ENCODE results near the gene SWAP70.
A peak's percentile ranks its signal among the peaks of the same experiment; 100 is the strongest.

Gene SWAP70

DNA sequence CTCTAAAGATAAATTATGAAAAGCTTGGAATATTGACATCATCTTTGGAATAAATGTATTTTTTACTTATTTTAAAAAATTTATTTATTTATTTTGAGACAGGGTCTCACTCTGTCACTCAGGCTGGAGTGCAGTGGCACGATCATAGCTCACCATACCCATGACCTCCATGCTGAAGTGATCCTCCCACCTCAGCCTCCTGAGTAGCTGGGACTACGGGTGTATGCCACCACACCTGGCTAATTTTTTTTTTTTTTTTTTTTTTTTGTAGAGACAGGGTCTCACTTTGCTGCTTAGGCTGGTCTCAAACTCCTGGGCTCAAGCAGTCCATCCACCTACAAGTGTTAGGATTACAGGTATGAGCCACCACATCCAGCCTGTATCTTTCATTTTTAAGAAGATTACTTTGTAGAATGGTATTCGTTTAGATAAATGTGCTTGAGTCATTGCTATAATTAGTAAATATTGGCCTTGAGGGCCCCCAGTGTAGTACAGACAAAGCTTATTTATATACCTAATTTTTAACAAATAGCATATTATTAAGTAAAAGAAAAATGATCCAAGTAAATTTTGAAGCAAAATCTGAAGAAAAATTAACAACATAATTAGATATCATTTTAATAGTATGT is 8.5 kb downstream of the SWAP70 start:
- Histone ChIP-seq H3K36me3 (ENCODE audit: control insufficient read depth, insufficient read depth, low read length) (no peaks in the 10 kb centered on the region), H3K27me3 (ENCODE audit: control insufficient read depth, insufficient read depth, low read length) (no peaks in the 10 kb centered on the region), H3K4me3 (ENCODE audit: low read length) (no peak overlapping the region), H3K9me3 (ENCODE audit: control insufficient read depth, insufficient read depth, low read length) (no peaks in the 10 kb centered on the region), H3K4me1 (ENCODE audit: control insufficient read depth, insufficient read depth, low read length) (no peaks in the 10 kb centered on the region; the same call in 1 of the 2 replicates), H3K27ac (ENCODE audit: low read length) (no peak overlapping the region)
- DNase-seq (ENCODE audit: low read depth, low spot score) = no peak
- no CpG with 5 or more reads among the region's 3 CpGs for WGBS (ENCODE audit: insufficient coverage, insufficient read length)

DNA sequence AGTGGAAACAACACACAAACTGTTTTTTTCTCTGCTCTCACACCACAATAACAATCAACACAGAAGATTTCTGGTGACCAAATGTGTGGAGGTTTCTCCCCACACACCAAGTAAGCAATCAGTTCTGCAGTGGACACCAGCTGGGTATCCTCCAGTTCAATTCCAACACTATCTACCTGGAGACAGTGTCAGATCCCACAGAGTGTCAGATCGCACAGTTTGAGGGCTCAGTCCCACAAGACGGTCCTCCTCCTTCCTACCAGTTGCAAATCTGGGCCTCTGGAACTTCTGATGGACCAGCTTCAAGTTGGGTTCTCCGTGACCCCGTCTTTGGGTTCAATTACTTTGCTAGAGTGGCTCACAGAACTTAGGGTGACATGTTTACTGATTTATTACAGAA is 9.0 kb downstream of the SWAP70 start:
- no peaks in the 10 kb centered on the region; the same call in 1 of the 2 replicates for H3K4me1 ChIP-seq (ENCODE audit: control insufficient read depth, insufficient read depth, low read length)
- H3K9me3 ChIP-seq (ENCODE audit: control insufficient read depth, insufficient read depth, low read length) = no peaks in the 10 kb centered on the region
- no peaks in the 10 kb centered on the region for H3K27me3 ChIP-seq (ENCODE audit: control insufficient read depth, insufficient read depth, low read length)
- WGBS (ENCODE audit: insufficient coverage, insufficient read length) = no CpG with 5 or more reads among the region's 4 CpGs
- H3K36me3 ChIP-seq (ENCODE audit: control insufficient read depth, insufficient read depth, low read length) = no peaks in the 10 kb centered on the region
- no peak overlapping the region for H3K4me3 ChIP-seq (ENCODE audit: low read length)
- H3K27ac ChIP-seq (ENCODE audit: low read length) = no peak overlapping the region
- DNase-seq (ENCODE audit: low read depth, low spot score) = no peak

DNA sequence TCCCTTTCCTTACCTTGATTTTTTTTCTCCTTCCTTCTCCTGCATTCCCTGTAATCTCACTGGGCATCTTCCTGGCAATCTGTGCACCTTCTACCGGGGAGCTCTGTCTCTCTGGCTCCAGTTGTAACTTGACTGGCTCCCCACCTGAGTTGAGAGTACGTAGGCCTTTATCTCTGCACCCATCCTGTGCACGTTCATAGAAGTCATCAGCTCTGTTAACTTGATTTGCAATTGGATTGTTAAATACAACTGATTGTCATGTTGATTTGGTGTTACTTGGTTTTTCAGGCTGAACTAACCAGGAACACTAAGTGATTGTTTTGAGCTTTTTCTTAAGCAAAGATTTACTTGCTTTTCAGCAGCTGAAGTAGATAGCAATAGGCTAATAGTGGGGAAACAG is 11.8 kb downstream of the SWAP70 start:
- Histone ChIP-seq H3K36me3 (ENCODE audit: control insufficient read depth, insufficient read depth, low read length) (no peaks in the 10 kb centered on the region), H3K9me3 (ENCODE audit: control insufficient read depth, insufficient read depth, low read length) (no peaks in the 10 kb centered on the region), H3K4me3 (ENCODE audit: low read length) (no peak overlapping the region; the same call in 1 of the 2 replicates), H3K27ac (ENCODE audit: low read length) (no peak overlapping the region), H3K27me3 (ENCODE audit: control insufficient read depth, insufficient read depth, low read length) (no peaks in the 10 kb centered on the region), H3K4me1 (ENCODE audit: control insufficient read depth, insufficient read depth, low read length) (peaks cover 3% of the 10 kb centered on the region; the same call in 1 of the 2 replicates)
- WGBS (ENCODE audit: insufficient coverage, insufficient read length) = no CpG with 5 or more reads among the region's 3 CpGs
- DNase-seq (ENCODE audit: low read depth, low spot score) = peak; percentile 48

DNA sequence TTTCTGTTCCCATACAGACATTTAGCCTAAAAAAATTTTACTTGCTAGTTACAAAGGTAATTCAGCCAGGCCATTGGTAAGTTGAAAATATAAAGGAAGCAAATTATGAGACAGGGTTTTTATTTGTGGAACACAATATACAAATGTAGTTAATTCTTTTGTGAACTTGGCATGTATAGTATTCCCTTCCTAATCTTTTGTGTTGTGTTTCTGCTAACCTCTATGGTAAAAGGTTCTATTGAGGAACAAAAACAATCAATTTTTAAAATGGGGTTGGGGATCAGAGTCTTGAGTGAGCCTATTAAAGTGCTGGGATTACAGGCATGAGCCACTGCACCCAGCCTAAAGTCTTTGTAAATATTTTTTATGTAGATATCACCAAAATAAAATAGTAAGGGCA is 14.1 kb downstream of the SWAP70 start:
- no peak overlapping the region for H3K4me3 ChIP-seq (ENCODE audit: low read length)
- no peaks in the 10 kb centered on the region for H3K9me3 ChIP-seq (ENCODE audit: control insufficient read depth, insufficient read depth, low read length)
- no peaks in the 10 kb centered on the region for H3K27me3 ChIP-seq (ENCODE audit: control insufficient read depth, insufficient read depth, low read length)
- H3K27ac ChIP-seq (ENCODE audit: low read length) = no peak overlapping the region
- peaks cover 7% of the 10 kb centered on the region; the same call in 1 of the 2 replicates for H3K4me1 ChIP-seq (ENCODE audit: control insufficient read depth, insufficient read depth, low read length)
- H3K36me3 ChIP-seq (ENCODE audit: control insufficient read depth, insufficient read depth, low read length) = no peaks in the 10 kb centered on the region
- DNase-seq (ENCODE audit: low read depth, low spot score) = no peak

- H3K9me3 ChIP-seq (ENCODE audit: control insufficient read depth, insufficient read depth, low read length) = no peaks in the 10 kb centered on the region
- H3K4me1 ChIP-seq (ENCODE audit: control insufficient read depth, insufficient read depth, low read length) = peaks cover 9% of the 10 kb centered on the region; the same call in 1 of the 2 replicates
- WGBS (ENCODE audit: insufficient coverage, insufficient read length) = no CpG with 5 or more reads among the region's 4 CpGs
- no peak overlapping the region for H3K27ac ChIP-seq (ENCODE audit: low read length)
- no peaks in the 10 kb centered on the region for H3K36me3 ChIP-seq (ENCODE audit: control insufficient read depth, insufficient read depth, low read length)
- H3K4me3 ChIP-seq (ENCODE audit: low read length) = no peak overlapping the region
- DNase-seq (ENCODE audit: low read depth, low spot score) = no peak
- H3K27me3 ChIP-seq (ENCODE audit: control insufficient read depth, insufficient read depth, low read length) = no peaks in the 10 kb centered on the region
Observed at GRCh38 chr11:9678576-9678975, 14.7 kb downstream of the SWAP70 start.

- peaks cover 9% of the 10 kb centered on the region; the same call in 1 of the 2 replicates for H3K4me1 ChIP-seq (ENCODE audit: control insufficient read depth, insufficient read depth, low read length)
- H3K9me3 ChIP-seq (ENCODE audit: control insufficient read depth, insufficient read depth, low read length) = no peaks in the 10 kb centered on the region
- DNase-seq (ENCODE audit: low read depth, low spot score) = no peak
- no peaks in the 10 kb centered on the region for H3K27me3 ChIP-seq (ENCODE audit: control insufficient read depth, insufficient read depth, low read length)
- no peak overlapping the region for H3K27ac ChIP-seq (ENCODE audit: low read length)
- no peaks in the 10 kb centered on the region for H3K36me3 ChIP-seq (ENCODE audit: control insufficient read depth, insufficient read depth, low read length)
- no CpG with 5 or more reads among the region's 4 CpGs for WGBS (ENCODE audit: insufficient coverage, insufficient read length)
- no peak overlapping the region for H3K4me3 ChIP-seq (ENCODE audit: low read length)
Observed at GRCh38 chr11:9680028-9680427, 16.2 kb downstream of the SWAP70 start.

- H3K4me1 ChIP-seq (ENCODE audit: control insufficient read depth, insufficient read depth, low read length) = peaks cover 9% of the 10 kb centered on the region; the same call in 1 of the 2 replicates
- no peak overlapping the region for H3K27ac ChIP-seq (ENCODE audit: low read length)
- WGBS (ENCODE audit: insufficient coverage, insufficient read length) = no CpG with 5 or more reads among the region's 2 CpGs
Observed at GRCh38 chr11:9681583-9682372, 17.9 kb downstream of the SWAP70 start.

DNA sequence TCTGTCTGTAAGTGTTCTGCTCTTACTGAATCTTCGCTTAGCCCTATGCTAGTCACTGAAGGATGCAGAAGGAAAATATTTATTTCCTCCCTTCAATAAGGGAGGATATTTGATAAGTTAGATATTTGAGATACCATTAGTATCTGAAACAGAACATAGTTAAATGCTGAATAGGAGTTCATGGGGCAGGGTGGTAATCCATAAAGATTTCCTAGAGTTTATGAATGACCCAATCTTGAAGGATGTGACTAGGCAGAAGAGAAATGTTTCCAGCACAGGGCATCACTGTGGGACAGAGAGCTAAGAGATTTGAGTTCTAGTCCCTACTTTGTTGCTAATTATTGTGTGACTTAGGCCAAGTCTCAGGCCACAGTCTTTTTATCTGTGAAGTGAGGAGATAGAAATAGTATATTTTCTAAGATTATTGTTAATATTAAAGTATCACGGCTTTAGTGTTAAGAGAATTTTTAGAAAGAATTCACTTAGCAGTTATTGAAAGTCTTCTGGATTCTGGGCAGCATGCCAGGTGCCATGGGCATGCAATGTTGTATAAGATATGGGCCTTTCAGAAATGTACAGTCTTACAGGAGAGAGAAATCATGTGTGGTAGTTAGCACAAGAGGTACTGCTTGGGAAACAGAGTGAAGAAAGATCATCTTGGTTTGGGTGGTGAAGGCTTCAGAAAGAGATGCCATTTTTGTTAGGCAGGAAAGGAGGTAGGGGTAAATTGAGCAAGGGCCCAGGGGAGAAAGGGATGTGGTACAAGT is 24.0 kb downstream of the SWAP70 start:
- peaks cover 5% of the 10 kb centered on the region; the same call in 1 of the 2 replicates for H3K4me1 ChIP-seq (ENCODE audit: control insufficient read depth, insufficient read depth, low read length)
- no peaks in the 10 kb centered on the region for H3K27me3 ChIP-seq (ENCODE audit: control insufficient read depth, insufficient read depth, low read length)
- WGBS (ENCODE audit: insufficient coverage, insufficient read length) = 100% methylated on average over 1 of the region's 2 CpGs
- no peak overlapping the region for H3K4me3 ChIP-seq (ENCODE audit: low read length)
- no peak for DNase-seq (ENCODE audit: low read depth, low spot score)
- H3K36me3 ChIP-seq (ENCODE audit: control insufficient read depth, insufficient read depth, low read length) = no peaks in the 10 kb centered on the region
- H3K9me3 ChIP-seq (ENCODE audit: control insufficient read depth, insufficient read depth, low read length) = no peaks in the 10 kb centered on the region
- no peak overlapping the region for H3K27ac ChIP-seq (ENCODE audit: low read length)

More at GRCh38 chr11:9681583-9682372, 17.9 kb downstream of the SWAP70 start:
- Histone ChIP-seq H3K4me3 (ENCODE audit: low read length) (no peak overlapping the region), H3K27me3 (ENCODE audit: control insufficient read depth, insufficient read depth, low read length) (no peaks in the 10 kb centered on the region), H3K36me3 (ENCODE audit: control insufficient read depth, insufficient read depth, low read length) (no peaks in the 10 kb centered on the region), H3K9me3 (ENCODE audit: control insufficient read depth, insufficient read depth, low read length) (no peaks in the 10 kb centered on the region)
- DNase-seq (ENCODE audit: low read depth, low spot score) = no peak

DNA sequence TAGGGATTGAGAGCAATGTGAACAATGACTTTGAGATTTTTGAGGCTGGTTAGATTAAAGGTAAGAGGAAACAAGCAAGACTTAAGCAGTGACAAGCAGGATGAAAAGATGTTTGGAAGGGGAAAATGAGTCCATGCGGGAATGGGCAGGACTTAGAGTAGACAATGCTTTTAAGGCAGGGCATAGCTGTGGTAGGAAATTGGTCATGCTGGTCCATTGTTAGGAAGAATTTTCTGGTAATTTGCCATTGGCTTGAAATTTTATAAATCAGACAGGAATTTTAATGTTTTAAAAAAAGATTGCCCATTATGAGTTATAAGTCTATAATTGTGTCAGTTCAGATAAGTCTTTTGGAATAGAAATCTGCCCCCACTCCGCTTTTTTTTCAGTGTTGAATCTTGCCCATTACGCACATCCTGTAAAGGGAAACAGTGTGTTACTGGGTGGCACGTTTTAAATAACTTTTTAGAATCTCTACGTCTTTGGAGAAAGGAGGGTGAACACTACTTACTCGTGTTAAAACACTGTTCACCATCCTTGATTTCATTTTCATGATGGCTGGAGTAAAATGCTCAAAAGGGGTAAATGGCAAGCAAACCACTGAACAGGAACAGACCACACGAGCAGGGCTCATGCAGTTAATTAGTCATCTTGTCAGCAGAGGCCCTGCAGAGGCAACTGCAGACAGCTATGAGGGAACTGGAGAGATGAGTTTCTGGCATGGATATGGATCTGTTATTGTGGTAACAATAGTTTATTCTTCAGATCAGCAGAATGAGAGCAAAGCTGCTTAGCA is 25.0 kb downstream of the SWAP70 start:
- WGBS (ENCODE audit: insufficient coverage, insufficient read length) = no CpG with 5 or more reads among the region's 7 CpGs
- DNase-seq (ENCODE audit: low read depth, low spot score) = no peak
- no peaks in the 10 kb centered on the region for H3K27me3 ChIP-seq (ENCODE audit: control insufficient read depth, insufficient read depth, low read length)
- H3K4me3 ChIP-seq (ENCODE audit: low read length) = no peak overlapping the region
- H3K4me1 ChIP-seq (ENCODE audit: control insufficient read depth, insufficient read depth, low read length) = peaks cover 2% of the 10 kb centered on the region; the same call in 1 of the 2 replicates
- H3K9me3 ChIP-seq (ENCODE audit: control insufficient read depth, insufficient read depth, low read length) = no peaks in the 10 kb centered on the region
- no peaks in the 10 kb centered on the region for H3K36me3 ChIP-seq (ENCODE audit: control insufficient read depth, insufficient read depth, low read length)
- no peak overlapping the region for H3K27ac ChIP-seq (ENCODE audit: low read length)

DNA sequence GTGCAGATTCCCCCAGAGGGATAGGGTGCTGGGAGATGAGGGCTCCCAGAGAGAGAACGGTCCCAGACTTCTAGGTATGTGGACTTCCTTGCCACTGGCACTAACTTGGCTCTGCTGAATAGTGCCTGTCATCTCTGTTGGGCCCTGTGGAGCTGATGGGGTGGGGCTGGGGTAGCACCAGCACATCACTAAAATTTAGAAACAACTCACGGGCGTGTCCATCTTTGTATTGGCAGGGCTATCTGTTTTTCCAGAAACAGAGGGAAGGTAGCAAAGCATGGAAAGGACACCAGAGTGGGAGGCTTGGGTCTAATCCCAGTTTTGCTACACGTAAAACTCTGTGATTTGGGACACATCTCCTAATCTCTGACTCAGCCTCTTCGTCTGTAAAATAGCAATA is 25.8 kb downstream of the SWAP70 start:
- no peak for DNase-seq (ENCODE audit: low read depth, low spot score)
- WGBS (ENCODE audit: insufficient coverage, insufficient read length) = no CpG with 5 or more reads among the region's 5 CpGs
- no peaks in the 10 kb centered on the region for H3K36me3 ChIP-seq (ENCODE audit: control insufficient read depth, insufficient read depth, low read length)
- no peaks in the 10 kb centered on the region for H3K27me3 ChIP-seq (ENCODE audit: control insufficient read depth, insufficient read depth, low read length)
- H3K9me3 ChIP-seq (ENCODE audit: control insufficient read depth, insufficient read depth, low read length) = no peaks in the 10 kb centered on the region
- peaks cover 3% of the 10 kb centered on the region for H3K4me1 ChIP-seq (ENCODE audit: control insufficient read depth, insufficient read depth, low read length)
- H3K27ac ChIP-seq (ENCODE audit: low read length) = no peak overlapping the region
- H3K4me3 ChIP-seq (ENCODE audit: low read length) = no peak overlapping the region
